ENCODE results near the gene TMEM129.
"Not testable (repeated sequence)": the region's sequence is repeated elsewhere in the genome, so short reads cannot be mapped to it uniquely, and the experiment has no call there.

Gene TMEM129

GRCh38 chr4:1690698-1691097 lies 30.4 kb downstream of the TMEM129 start:
- no peak for DNase-seq (ENCODE audit: low read depth)

GRCh38 chr4:1686440-1687036 lies 34.6 kb downstream of the TMEM129 start:
- no peak for DNase-seq (ENCODE audit: low read depth)

GRCh38 chr4:1685235-1686150 lies 35.6 kb downstream of the TMEM129 start:
- DNase-seq (ENCODE audit: low read depth): no peak

GRCh38 chr4:1684506-1685234 lies 36.5 kb downstream of the TMEM129 start:
- DNase-seq (ENCODE audit: low read depth): no peak

GRCh38 chr4:1683736-1684505 lies 37.2 kb downstream of the TMEM129 start, which contains the start of gene FAM53A:
FAM53A (minus strand) TSS chr4:1684313; CDS start chr4:1668741, 15,572 bp downstream.
- no peak for DNase-seq (ENCODE audit: low read depth)

GRCh38 chr4:1683261-1683735 lies 37.8 kb downstream of the TMEM129 start:
- peak; percentile 77 for DNase-seq (ENCODE audit: low read depth)

GRCh38 chr4:1682860-1683259 lies 38.3 kb downstream of the TMEM129 start:
- DNase-seq (ENCODE audit: low read depth): no peak

- DNase-seq (ENCODE audit: low read depth): no peak
Observed at GRCh38 chr4:1678244-1678643, 42.9 kb downstream of the TMEM129 start.

GRCh38 chr4:1676605-1677525 lies 44.3 kb downstream of the TMEM129 start:
- DNase-seq (ENCODE audit: low read depth): no peak

- DNase-seq (ENCODE audit: low read depth): no peak
Observed at GRCh38 chr4:1675802-1676137, 45.4 kb downstream of the TMEM129 start.

- DNase-seq (ENCODE audit: low read depth): no peak
Observed at GRCh38 chr4:1675136-1675801, 45.9 kb downstream of the TMEM129 start.

- no peak for DNase-seq (ENCODE audit: low read depth)
Observed at GRCh38 chr4:1674682-1675081, 46.4 kb downstream of the TMEM129 start.

GRCh38 chr4:1673671-1674070 lies 47.5 kb downstream of the TMEM129 start:
- no peak for DNase-seq (ENCODE audit: low read depth)

GRCh38 chr4:1671011-1671410 lies 50.1 kb downstream of the TMEM129 start:
- DNase-seq (ENCODE audit: low read depth): not testable (repeated sequence)

- DNase-seq (ENCODE audit: low read depth): no peak
Observed at GRCh38 chr4:1670279-1670678, 50.8 kb downstream of the TMEM129 start.

GRCh38 chr4:1669850-1670249 lies 51.3 kb downstream of the TMEM129 start:
- no peak for DNase-seq (ENCODE audit: low read depth)

- DNase-seq (ENCODE audit: low read depth): no peak
Observed at GRCh38 chr4:1669270-1669669, 51.9 kb downstream of the TMEM129 start.

GRCh38 chr4:1668488-1668840 lies 52.7 kb downstream of the TMEM129 start:
- no peak for DNase-seq (ENCODE audit: low read depth)

GRCh38 chr4:1667273-1667672 lies 53.9 kb downstream of the TMEM129 start:
- no peak for DNase-seq (ENCODE audit: low read depth)

GRCh38 chr4:1666391-1666790 lies 54.7 kb downstream of the TMEM129 start:
- no peak for DNase-seq (ENCODE audit: low read depth)
